Measurements from ENCODE around the gene REPS1.

DNA sequence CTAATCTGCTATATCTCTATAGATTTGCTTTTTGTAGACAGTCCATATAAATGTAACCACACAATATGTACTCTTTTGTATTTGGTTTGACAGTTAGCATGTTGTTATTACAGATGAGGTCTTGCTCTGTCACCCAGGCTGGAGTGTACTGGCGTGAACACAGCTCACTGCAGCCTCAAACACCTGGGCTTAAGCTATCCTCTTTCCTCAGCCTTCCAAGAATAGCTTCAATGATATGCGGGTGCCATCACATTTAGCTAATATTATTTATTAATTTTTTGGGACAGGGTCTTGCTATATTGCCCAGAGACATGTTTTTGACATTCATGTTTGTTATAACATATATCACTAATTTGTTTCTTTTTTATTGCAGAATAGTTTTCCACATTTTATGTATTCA is 10.8 kb downstream of the REPS1 start:
- TF ChIP-seq, protein P1, sequence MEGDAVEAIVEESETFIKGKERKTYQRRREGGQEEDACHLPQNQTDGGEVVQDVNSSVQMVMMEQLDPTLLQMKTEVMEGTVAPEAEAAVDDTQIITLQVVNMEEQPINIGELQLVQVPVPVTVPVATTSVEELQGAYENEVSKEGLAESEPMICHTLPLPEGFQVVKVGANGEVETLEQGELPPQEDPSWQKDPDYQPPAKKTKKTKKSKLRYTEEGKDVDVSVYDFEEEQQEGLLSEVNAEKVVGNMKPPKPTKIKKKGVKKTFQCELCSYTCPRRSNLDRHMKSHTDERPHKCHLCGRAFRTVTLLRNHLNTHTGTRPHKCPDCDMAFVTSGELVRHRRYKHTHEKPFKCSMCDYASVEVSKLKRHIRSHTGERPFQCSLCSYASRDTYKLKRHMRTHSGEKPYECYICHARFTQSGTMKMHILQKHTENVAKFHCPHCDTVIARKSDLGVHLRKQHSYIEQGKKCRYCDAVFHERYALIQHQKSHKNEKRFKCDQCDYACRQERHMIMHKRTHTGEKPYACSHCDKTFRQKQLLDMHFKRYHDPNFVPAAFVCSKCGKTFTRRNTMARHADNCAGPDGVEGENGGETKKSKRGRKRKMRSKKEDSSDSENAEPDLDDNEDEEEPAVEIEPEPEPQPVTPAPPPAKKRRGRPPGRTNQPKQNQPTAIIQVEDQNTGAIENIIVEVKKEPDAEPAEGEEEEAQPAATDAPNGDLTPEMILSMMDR (IDR thresholded peaks at IDR 0.05; ENCODE audit: low read depth, low read length, poor library complexity, severe bottlenecking): no peak
- TF ChIP-seq EZH2phosphoT487 (IDR thresholded peaks at IDR 0.05; ENCODE audit: borderline replicate concordance, low read length): no peak

All from DOHH2 (cell line).